HepG2 (cell line): Measurements from ENCODE around the gene ADGRD1. TPM values are rescaled to one million over a fixed set of nuclear protein-coding genes. Genes with fewer than 3 reads are reported as not detected.

Experiments used
- FOXA3 ChIP-seq: IDR thresholded peaks from 2 replicates; pipeline ENCODE4 v1.6.1; 2016; ENCODE audit warnings: missing genetic modification reagents, missing compliant biosample characterization
- HHEX ChIP-seq: IDR thresholded peaks from 2 replicates; pipeline ENCODE4 v1.6.1; 2016; ENCODE audit warnings: control low read depth
- LCORL ChIP-seq, 2 experiments: fragments of 450-650 bp in 1 of 2; sonication (generic) in 1 of 2; formaldehyde crosslinking in 1 of 2; IDR thresholded peaks; 2 replicates each; pipeline versions ENCODE4 v1.5.0 to v1.6.1; 2017 to 2020; ENCODE audit warnings: antibody characterized with exemption in 1 of 2, missing genetic modification reagents in 1 of 2
- MED1 ChIP-seq: sonication (generic); formaldehyde crosslinking; IDR thresholded peaks from 2 replicates; pipeline ENCODE4 v1.4.0; 2020; ENCODE audit warnings: missing genetic modification reagents
- MIER2 ChIP-seq: IDR thresholded peaks from 2 replicates; pipeline ENCODE4 v1.6.1; 2016; ENCODE audit warnings: missing biosample characterization, missing genetic modification reagents
- SOX5 ChIP-seq: IDR thresholded peaks from 2 replicates; pipeline ENCODE4 v1.6.1; 2016; ENCODE audit warnings: borderline replicate concordance
- TCF7 ChIP-seq: sonication (generic); IDR thresholded peaks from 2 replicates; pipeline ENCODE4 v1.6.1; 2016; ENCODE audit warnings: antibody characterized with exemption, low read depth
- ZMYM4 ChIP-seq: sonication (generic); formaldehyde crosslinking; IDR thresholded peaks from 2 replicates; pipeline ENCODE4 v1.8.1; 2023; ENCODE audit warnings: mild to moderate bottlenecking, missing genetic modification reagents
- ZNF501 ChIP-seq: sonication (generic); formaldehyde crosslinking; IDR thresholded peaks from 2 replicates; pipeline ENCODE4 v1.5.1; 2020; ENCODE audit warnings: mild to moderate bottlenecking, moderate library complexity, missing genetic modification reagents
- polyA plus RNA-seq, 8 experiments: library from polyadenylated mRNA; depleted of rRNA in 3 of 8; stranded (reverse) in 7 of 8; unstranded in 1 of 8; fragments of >200 nt; fragmentation: Illumina TruSeq in 4 of 8; extraction: Trizol in 4 of 8; gene quantifications; 2 replicates each; pipeline versions ENCODE4 v1.2.1 to v1.2.3, GENCODE V29; 2011 to 2016; ENCODE audit warnings: low read depth in 4 of 8, missing spikeins in 1 of 8, mixed read lengths in 1 of 8; ENCODE audit not compliant: insufficient read depth in 1 of 8
- total RNA-seq, 5 experiments: library from RNA; depleted of rRNA; stranded (reverse); fragments of >200 nt; fragmentation: Illumina TruSeq; extraction: Trizol; gene quantifications; 2 replicates each; pipeline ENCODE4 v1.2.3, GENCODE V29; 2016; ENCODE audit warnings: low read depth in 1 of 5
- TF ChIP-seq, protein P1 (sequence below): sonication (generic); formaldehyde crosslinking; IDR thresholded peaks from 2 replicates; pipeline ENCODE4 v1.5.1; 2020; ENCODE audit warnings: mild to moderate bottlenecking, missing genetic modification reagents, moderate library complexity
- TF ChIP-seq, protein P2 (sequence below): sonication (generic); formaldehyde crosslinking; IDR thresholded peaks from 2 replicates; pipeline ENCODE4 v1.8.0; 2022; ENCODE audit warnings: mild to moderate bottlenecking, missing genetic modification reagents, moderate library complexity
- TF ChIP-seq, protein P3 (sequence below): sonication (generic); formaldehyde crosslinking; IDR thresholded peaks from 2 replicates; pipeline ENCODE4 v1.5.1; 2020; ENCODE audit warnings: mild to moderate bottlenecking, moderate library complexity, missing genetic modification reagents
- TF ChIP-seq, protein P4 (sequence below), 2 experiments: sonication (generic) in 1 of 2; formaldehyde crosslinking in 1 of 2; IDR thresholded peaks; 2 replicates each; pipeline versions ENCODE4 v1.4.0 to v1.6.1; 2016 to 2020; ENCODE audit warnings: borderline replicate concordance in 1 of 2, low read depth in 1 of 2, mild to moderate bottlenecking in 1 of 2, missing genetic modification reagents in 1 of 2
- TF ChIP-seq, protein P5 (sequence below): sonication (generic); formaldehyde crosslinking; IDR thresholded peaks from 2 replicates; pipeline ENCODE4 v1.4.0; 2020; ENCODE audit warnings: missing genetic modification reagents

ADGRD1 gene
- total and polyA plus RNA-seq, 2 of the 13 experiments (the other 11 are each of a cell fraction or from before 2014, with no cell fraction given), result 0.46 to 12.4 TPM

DNA sequence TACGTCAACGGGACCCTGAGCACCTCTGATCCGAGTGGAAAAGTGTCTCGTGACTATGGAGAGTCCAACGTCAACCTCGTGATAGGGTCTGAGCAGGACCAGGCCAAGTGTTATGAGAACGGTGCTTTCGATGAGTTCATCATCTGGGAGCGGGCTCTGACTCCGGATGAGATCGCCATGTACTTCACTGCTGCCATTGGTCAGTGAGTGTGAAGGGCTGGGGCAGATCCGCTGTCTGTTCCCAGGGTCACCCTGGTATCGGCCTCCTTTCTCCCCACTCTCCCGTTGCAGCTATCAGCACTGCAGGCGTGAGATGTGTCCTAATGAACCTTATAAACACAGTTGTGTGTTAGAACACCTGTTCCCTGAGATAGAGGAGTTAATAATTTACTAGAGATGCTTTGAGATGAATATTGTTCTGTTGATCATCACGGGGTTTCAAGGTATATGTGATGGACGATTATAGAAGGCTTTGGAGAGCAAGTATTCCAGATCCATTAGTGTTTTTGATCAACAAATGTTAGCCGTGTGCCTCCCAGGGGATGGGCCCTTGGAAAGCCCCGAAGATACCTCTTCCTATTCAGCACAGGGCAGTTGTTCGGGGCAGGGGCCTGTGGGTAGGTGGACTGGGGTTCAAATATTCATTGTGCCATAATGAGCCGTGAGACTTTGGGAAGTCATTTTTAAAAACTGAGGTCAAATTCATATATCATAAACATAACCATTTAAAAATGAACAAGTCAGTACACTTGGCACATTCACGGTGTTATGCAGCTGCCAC, 33.6 kb downstream of the ADGRD1 start (continued):
- TF ChIP-seq, protein P1, sequence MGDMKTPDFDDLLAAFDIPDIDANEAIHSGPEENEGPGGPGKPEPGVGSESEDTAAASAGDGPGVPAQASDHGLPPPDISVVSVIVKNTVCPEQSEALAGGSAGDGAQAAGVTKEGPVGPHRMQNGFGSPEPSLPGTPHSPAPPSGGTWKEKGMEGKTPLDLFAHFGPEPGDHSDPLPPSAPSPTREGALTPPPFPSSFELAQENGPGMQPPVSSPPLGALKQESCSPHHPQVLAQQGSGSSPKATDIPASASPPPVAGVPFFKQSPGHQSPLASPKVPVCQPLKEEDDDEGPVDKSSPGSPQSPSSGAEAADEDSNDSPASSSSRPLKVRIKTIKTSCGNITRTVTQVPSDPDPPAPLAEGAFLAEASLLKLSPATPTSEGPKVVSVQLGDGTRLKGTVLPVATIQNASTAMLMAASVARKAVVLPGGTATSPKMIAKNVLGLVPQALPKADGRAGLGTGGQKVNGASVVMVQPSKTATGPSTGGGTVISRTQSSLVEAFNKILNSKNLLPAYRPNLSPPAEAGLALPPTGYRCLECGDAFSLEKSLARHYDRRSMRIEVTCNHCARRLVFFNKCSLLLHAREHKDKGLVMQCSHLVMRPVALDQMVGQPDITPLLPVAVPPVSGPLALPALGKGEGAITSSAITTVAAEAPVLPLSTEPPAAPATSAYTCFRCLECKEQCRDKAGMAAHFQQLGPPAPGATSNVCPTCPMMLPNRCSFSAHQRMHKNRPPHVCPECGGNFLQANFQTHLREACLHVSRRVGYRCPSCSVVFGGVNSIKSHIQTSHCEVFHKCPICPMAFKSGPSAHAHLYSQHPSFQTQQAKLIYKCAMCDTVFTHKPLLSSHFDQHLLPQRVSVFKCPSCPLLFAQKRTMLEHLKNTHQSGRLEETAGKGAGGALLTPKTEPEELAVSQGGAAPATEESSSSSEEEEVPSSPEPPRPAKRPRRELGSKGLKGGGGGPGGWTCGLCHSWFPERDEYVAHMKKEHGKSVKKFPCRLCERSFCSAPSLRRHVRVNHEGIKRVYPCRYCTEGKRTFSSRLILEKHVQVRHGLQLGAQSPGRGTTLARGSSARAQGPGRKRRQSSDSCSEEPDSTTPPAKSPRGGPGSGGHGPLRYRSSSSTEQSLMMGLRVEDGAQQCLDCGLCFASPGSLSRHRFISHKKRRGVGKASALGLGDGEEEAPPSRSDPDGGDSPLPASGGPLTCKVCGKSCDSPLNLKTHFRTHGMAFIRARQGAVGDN (CRISPR knock-in tag), result peak; percentile 75
- TF ChIP-seq, protein P2, sequence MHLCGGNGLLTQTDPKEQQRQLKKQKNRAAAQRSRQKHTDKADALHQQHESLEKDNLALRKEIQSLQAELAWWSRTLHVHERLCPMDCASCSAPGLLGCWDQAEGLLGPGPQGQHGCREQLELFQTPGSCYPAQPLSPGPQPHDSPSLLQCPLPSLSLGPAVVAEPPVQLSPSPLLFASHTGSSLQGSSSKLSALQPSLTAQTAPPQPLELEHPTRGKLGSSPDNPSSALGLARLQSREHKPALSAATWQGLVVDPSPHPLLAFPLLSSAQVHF (CRISPR knock-in tag), result no peak
- TF ChIP-seq MED1 (CRISPR knock-in tag), result 0 out of 2 replicates have a peak, but pooled peaks have one; percentile 21
- 0 out of 2 replicates have a peak, but pooled peaks have one; percentile 31 for TF ChIP-seq FOXA3 (CRISPR knock-in tag)
- TF ChIP-seq ZMYM4, result peak; percentile 63
- TF ChIP-seq, protein P3, sequence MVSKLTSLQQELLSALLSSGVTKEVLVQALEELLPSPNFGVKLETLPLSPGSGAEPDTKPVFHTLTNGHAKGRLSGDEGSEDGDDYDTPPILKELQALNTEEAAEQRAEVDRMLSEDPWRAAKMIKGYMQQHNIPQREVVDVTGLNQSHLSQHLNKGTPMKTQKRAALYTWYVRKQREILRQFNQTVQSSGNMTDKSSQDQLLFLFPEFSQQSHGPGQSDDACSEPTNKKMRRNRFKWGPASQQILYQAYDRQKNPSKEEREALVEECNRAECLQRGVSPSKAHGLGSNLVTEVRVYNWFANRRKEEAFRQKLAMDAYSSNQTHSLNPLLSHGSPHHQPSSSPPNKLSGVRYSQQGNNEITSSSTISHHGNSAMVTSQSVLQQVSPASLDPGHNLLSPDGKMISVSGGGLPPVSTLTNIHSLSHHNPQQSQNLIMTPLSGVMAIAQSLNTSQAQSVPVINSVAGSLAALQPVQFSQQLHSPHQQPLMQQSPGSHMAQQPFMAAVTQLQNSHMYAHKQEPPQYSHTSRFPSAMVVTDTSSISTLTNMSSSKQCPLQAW, result peak; percentile 81; the same call in 1 of the 2 replicates
- TF ChIP-seq, protein P4, sequence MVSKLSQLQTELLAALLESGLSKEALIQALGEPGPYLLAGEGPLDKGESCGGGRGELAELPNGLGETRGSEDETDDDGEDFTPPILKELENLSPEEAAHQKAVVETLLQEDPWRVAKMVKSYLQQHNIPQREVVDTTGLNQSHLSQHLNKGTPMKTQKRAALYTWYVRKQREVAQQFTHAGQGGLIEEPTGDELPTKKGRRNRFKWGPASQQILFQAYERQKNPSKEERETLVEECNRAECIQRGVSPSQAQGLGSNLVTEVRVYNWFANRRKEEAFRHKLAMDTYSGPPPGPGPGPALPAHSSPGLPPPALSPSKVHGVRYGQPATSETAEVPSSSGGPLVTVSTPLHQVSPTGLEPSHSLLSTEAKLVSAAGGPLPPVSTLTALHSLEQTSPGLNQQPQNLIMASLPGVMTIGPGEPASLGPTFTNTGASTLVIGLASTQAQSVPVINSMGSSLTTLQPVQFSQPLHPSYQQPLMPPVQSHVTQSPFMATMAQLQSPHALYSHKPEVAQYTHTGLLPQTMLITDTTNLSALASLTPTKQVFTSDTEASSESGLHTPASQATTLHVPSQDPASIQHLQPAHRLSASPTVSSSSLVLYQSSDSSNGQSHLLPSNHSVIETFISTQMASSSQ (IDR thresholded peaks at IDR 0.05; ENCODE audit: low read depth), result peak; percentile 91
- TF ChIP-seq, protein P4 (CRISPR knock-in tag; IDR thresholded peaks at IDR 0.05; ENCODE audit: borderline replicate concordance), result peak; percentile 52; the same call in 1 of the 2 replicates
- TF ChIP-seq HHEX (CRISPR knock-in tag), result 0 out of 2 replicates have a peak, but pooled peaks have one; percentile 11
- TF ChIP-seq, protein P5, sequence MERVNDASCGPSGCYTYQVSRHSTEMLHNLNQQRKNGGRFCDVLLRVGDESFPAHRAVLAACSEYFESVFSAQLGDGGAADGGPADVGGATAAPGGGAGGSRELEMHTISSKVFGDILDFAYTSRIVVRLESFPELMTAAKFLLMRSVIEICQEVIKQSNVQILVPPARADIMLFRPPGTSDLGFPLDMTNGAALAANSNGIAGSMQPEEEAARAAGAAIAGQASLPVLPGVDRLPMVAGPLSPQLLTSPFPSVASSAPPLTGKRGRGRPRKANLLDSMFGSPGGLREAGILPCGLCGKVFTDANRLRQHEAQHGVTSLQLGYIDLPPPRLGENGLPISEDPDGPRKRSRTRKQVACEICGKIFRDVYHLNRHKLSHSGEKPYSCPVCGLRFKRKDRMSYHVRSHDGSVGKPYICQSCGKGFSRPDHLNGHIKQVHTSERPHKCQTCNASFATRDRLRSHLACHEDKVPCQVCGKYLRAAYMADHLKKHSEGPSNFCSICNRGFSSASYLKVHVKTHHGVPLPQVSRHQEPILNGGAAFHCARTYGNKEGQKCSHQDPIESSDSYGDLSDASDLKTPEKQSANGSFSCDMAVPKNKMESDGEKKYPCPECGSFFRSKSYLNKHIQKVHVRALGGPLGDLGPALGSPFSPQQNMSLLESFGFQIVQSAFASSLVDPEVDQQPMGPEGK (CRISPR knock-in tag), result no peak
- TF ChIP-seq SOX5, result peak; percentile 67; the same call in 1 of the 2 replicates
- TF ChIP-seq ZNF501 (CRISPR knock-in tag), result peak; percentile 31; the same call in 1 of the 2 replicates
- no peak for TF ChIP-seq LCORL (IDR thresholded peaks at IDR 0.05)
- 0 out of 2 replicates have a peak, but pooled peaks have one; percentile 53 for TF ChIP-seq LCORL (CRISPR knock-in tag; IDR thresholded peaks at IDR 0.05)
- no peak for TF ChIP-seq MIER2 (CRISPR knock-in tag)
- 0 out of 2 replicates have a peak, but pooled peaks have one; percentile 7 for TF ChIP-seq TCF7
